HCT116 (cell line): ENCODE results near the gene TMA7. TPM values are rescaled to one million over a fixed set of nuclear protein-coding genes. Genes with fewer than 3 reads are reported as not detected.

Experiments
- ATAC-seq: fragments of 200-7000 bp; cut with Tn5 transposase; 2 replicates; pipeline ENCODE4 v1.9.1; 2020; ENCODE audit warnings: mild to moderate bottlenecking, moderate library complexity
- BruUV-seq: library from RNA; stranded (reverse); fragments of 400-500 nt; replicated peaks from 2 replicates; lab custom pipeline; 2021; lab: Mats Ljungman, UMichigan
- CTCF ChIA-PET: fragments of 300-600 bp; sonication (Branson Sonifier 250); formaldehyde crosslinking; loops from one replicate; lab custom pipeline; 2021; ENCODE audit warnings: antibody characterized with exemption; lab: Charles Lee
- POLR2A ChIA-PET: fragments of 300-600, 350-600 bp; sonication (Branson Sonifier 250); formaldehyde crosslinking; loops from one replicate; lab custom pipeline; 2021; ENCODE audit warnings: antibody characterized with exemption; lab: Charles Lee
- RAD21 ChIA-PET, 2 experiments: fragments of 300-600 bp; sonication (Branson Sonifier 250); formaldehyde crosslinking; loops; one replicate each; lab custom pipeline; 2023; ENCODE audit warnings: low total read pairs in 2 of 2; ENCODE audit not compliant: uncharacterized antibody in 2 of 2, unreplicated experiment in 2 of 2, low non-redundant PET in 1 of 2; lab: Charles Lee
- DNase-seq: peaks from one replicate; pipeline ENCODE4 v3.0.0-alpha.2; 2010; ENCODE audit warnings: low read depth, low spot score
- H2AFZ ChIP-seq: fragments of 200-600 bp; shearing (Covaris generic), sonication (generic); 2 replicates; pipeline ENCODE4 v1.6.1; 2017; ENCODE audit warnings: low read depth, mixed run types, mixed read lengths, antibody characterized with exemption, low read length; ENCODE audit not compliant: poor library complexity, severe bottlenecking
- H3K27ac ChIP-seq: 2 replicates; pipeline ENCODE4 v1.5.1; 2012; ENCODE audit warnings: low read depth, low read length
- H3K27me3 ChIP-seq: fragments of 200-600 bp; sonication (generic); 2 replicates; pipeline ENCODE4 v1.6.1; 2016; ENCODE audit warnings: mixed run types, low read length, mixed read lengths; ENCODE audit not compliant: insufficient read depth
- H3K36me3 ChIP-seq, 2 experiments: fragments of 200-500 bp in 1 of 2; fragments of 200-600 bp in 1 of 2; sonication (Bioruptor generic) in 1 of 2; sonication (generic) in 1 of 2; 2 replicates each; pipeline versions ENCODE4 v1.5.1 to v1.6.1; 2014 to 2016; ENCODE audit warnings: low read length in 2 of 2, inconsistent platforms in 1 of 2, mixed read lengths in 1 of 2, mixed run types in 1 of 2; ENCODE audit not compliant: insufficient read depth in 2 of 2, control insufficient read depth in 1 of 2
- H3K4me1 ChIP-seq, 2 experiments: fragments of 200-600 bp in 1 of 2; sonication (generic) in 1 of 2; 2 replicates each; pipeline versions ENCODE4 v1.5.1 to v1.6.1; 2012 to 2017; ENCODE audit warnings: low read length in 2 of 2, inconsistent platforms in 1 of 2, mild to moderate bottlenecking in 1 of 2, mixed read lengths in 1 of 2, mixed run types in 1 of 2, moderate library complexity in 1 of 2; ENCODE audit not compliant: insufficient read depth in 2 of 2, control insufficient read depth in 1 of 2
- H3K4me2 ChIP-seq: fragments of 200-600 bp; sonication (generic); 2 replicates; pipeline ENCODE4 v1.6.1; 2017; ENCODE audit warnings: mixed run types, low read length, mixed read lengths
- H3K4me3 ChIP-seq, 2 experiments: fragments of 200-600 bp in 1 of 2; sonication (generic) in 1 of 2; replicated peaks in 1 of 2; 2 replicates each; pipeline ENCODE4 v1.5.1; 2011 to 2016; ENCODE audit warnings: low read length in 2 of 2, control low read depth in 1 of 2, low read depth in 1 of 2, mild to moderate bottlenecking in 1 of 2, mixed read lengths in 1 of 2, mixed run types in 1 of 2
- H3K79me2 ChIP-seq: fragments of 200-600 bp; sonication (generic); 2 replicates; pipeline ENCODE4 v1.6.1; 2017; ENCODE audit warnings: mild to moderate bottlenecking, mixed run types, low read length, moderate library complexity, mixed read lengths; ENCODE audit not compliant: insufficient read depth
- H3K9ac ChIP-seq: fragments of 200-600 bp; sonication (generic); 2 replicates; pipeline ENCODE4 v1.6.1; 2016; ENCODE audit warnings: low read length, mixed read lengths
- H3K9me2 ChIP-seq: fragments of 200-600 bp; sonication (generic), shearing (Covaris generic); 2 replicates; pipeline ENCODE4 v1.6.1; 2017; ENCODE audit warnings: mixed run types, mild to moderate bottlenecking, moderate library complexity; ENCODE audit not compliant: insufficient read depth
- H3K9me3 ChIP-seq, 2 experiments: fragments of 200-500 bp in 1 of 2; fragments of 200-600 bp in 1 of 2; sonication (Bioruptor generic) in 1 of 2; sonication (generic) in 1 of 2; 2 replicates each; pipeline ENCODE4 v1.6.1; 2014 to 2017; ENCODE audit warnings: low read length in 2 of 2, mixed read lengths in 2 of 2, inconsistent platforms in 1 of 2, low read depth in 1 of 2, mild to moderate bottlenecking in 1 of 2, mixed run types in 1 of 2, moderate library complexity in 1 of 2; ENCODE audit not compliant: control insufficient read depth in 1 of 2, insufficient read depth in 1 of 2
- H4K20me1 ChIP-seq: fragments of 200-600 bp; sonication (generic), shearing (Covaris generic); 2 replicates; pipeline ENCODE4 v1.6.1; 2017; ENCODE audit warnings: mixed run types, mild to moderate bottlenecking, moderate library complexity; ENCODE audit not compliant: insufficient read depth
- CBX3 ChIP-seq: IDR thresholded peaks from 2 replicates; pipeline ENCODE4 v1.6.1; 2012; ENCODE audit warnings: low read depth
- CEBPB ChIP-seq: IDR thresholded peaks from 2 replicates; pipeline ENCODE4 v1.6.1; 2012; ENCODE audit warnings: low read depth
- CTCF ChIP-seq, 3 experiments: fragments of 200-600 bp in 1 of 3; sonication (generic) in 1 of 3; IDR thresholded peaks in 2 of 3; conservative IDR thresholded peaks in 1 of 3; 2 replicates each; pipeline ENCODE4 v1.5.1; 2012 to 2017; ENCODE audit warnings: low read depth in 2 of 3, low read length in 2 of 3, antibody characterized with exemption in 1 of 3, borderline replicate concordance in 1 of 3, control low read depth in 1 of 3, mild to moderate bottlenecking in 1 of 3, mixed read lengths in 1 of 3, mixed run types in 1 of 3, moderate library complexity in 1 of 3; ENCODE audit not compliant: insufficient read depth in 1 of 3
- ELF1 ChIP-seq: IDR thresholded peaks from 2 replicates; pipeline ENCODE4 v1.6.1; 2012; ENCODE audit warnings: low read depth, borderline replicate concordance
- EZH2 ChIP-seq: fragments of 200-600 bp; sonication (generic); IDR thresholded peaks from 2 replicates; pipeline ENCODE4 v1.6.1; 2017; ENCODE audit warnings: antibody characterized with exemption, mixed run types
- FOSL1 ChIP-seq: IDR thresholded peaks from 2 replicates; pipeline ENCODE4 v1.6.1; 2012; ENCODE audit warnings: low read depth
- JUND ChIP-seq: IDR thresholded peaks from 2 replicates; pipeline ENCODE4 v1.6.1; 2012
- POLR2A ChIP-seq: IDR thresholded peaks from 2 replicates; pipeline ENCODE4 v1.7.0; 2011; ENCODE audit warnings: borderline replicate concordance; ENCODE audit not compliant: insufficient read depth, insufficient read length; ENCODE audit errors: extremely low read depth
- REST ChIP-seq: IDR thresholded peaks from 2 replicates; pipeline ENCODE4 v1.6.1; 2012; ENCODE audit warnings: low read depth
- SIN3A ChIP-seq: IDR thresholded peaks from 2 replicates; pipeline ENCODE4 v1.6.1; 2012; ENCODE audit warnings: low read depth
- TCF7L2 ChIP-seq: IDR thresholded peaks from 2 replicates; pipeline ENCODE4 v1.7.0; 2011; ENCODE audit warnings: borderline replicate concordance, inconsistent platforms; ENCODE audit not compliant: insufficient read depth, insufficient read length; ENCODE audit errors: extremely low read depth
- ZBTB33 ChIP-seq: IDR thresholded peaks from 2 replicates; pipeline ENCODE4 v1.6.1; 2011; ENCODE audit warnings: mild to moderate bottlenecking, low read length, moderate library complexity; ENCODE audit not compliant: insufficient replicate concordance; ENCODE audit errors: extremely low read depth
- ZFX ChIP-seq: fragments of 450-650 bp; IDR thresholded peaks from 2 replicates; pipeline ENCODE4 v1.6.1; 2017
- ZNF274 ChIP-seq: fragments of 200-500 bp; sonication (Bioruptor generic); IDR thresholded peaks from 2 replicates; pipeline ENCODE4 v1.6.1; 2014; ENCODE audit warnings: mild to moderate bottlenecking, low read depth, low read length, inconsistent platforms
- intact Hi-C: fragments of 100-400 bp; cut with micrococcal nuclease; formaldehyde crosslinking; loops from 2 replicates; pipeline ENCODE4 v1.10.0; 2022
- total RNA-seq: library from RNA; stranded (reverse); gene quantifications from one replicate; pipeline ENCODE4 v1.2.1, GENCODE V29; 2021; ENCODE audit not compliant: unreplicated experiment

TMA7 gene
- total RNA-seq, 1 experiment from 2014 or later: 334 TPM

GRCh38 chr3:48397767-48398681 lies 42.0 kb upstream of the TMA7 start:
- no peak for TF ChIP-seq ZBTB33
- TF ChIP-seq REST: no peak
- TF ChIP-seq CBX3: no peak
- no peak for TF ChIP-seq ZFX
- no peak for TF ChIP-seq ELF1
- TF ChIP-seq ZNF274: no peak
- no peak for TF ChIP-seq FOSL1
- no peak for TF ChIP-seq EZH2
- no peak for TF ChIP-seq POLR2A
- no peak for TF ChIP-seq SIN3A
- TF ChIP-seq JUND: no peak
- TF ChIP-seq TCF7L2: no peak
- no peak for TF ChIP-seq CTCF (IDR thresholded peaks at IDR 0.05 in 2 of 3, conservative IDR thresholded peaks at IDR 0.05 in 1 of 3; ENCODE audit: borderline replicate concordance in 1 of 3, insufficient read depth in 1 of 3, low read depth in 2 of 3, low read length in 2 of 3)
- no peak for TF ChIP-seq CEBPB
- ATAC-seq: no peak

More at GRCh38 chr3:48397767-48398681, 42.0 kb upstream of the TMA7 start:
- H3K36me3 ChIP-seq: no peaks in the 10 kb centered on the region
- H3K79me2 ChIP-seq: no peaks in the 10 kb centered on the region
- H3K27ac ChIP-seq: no peak overlapping the region
- no TSS peak for BruUV-seq
- no peak overlapping the region for H3K4me3 ChIP-seq
- no peak overlapping the region for H3K4me2 ChIP-seq
- no peak overlapping the region for H3K9ac ChIP-seq
- H3K9me2 ChIP-seq: no peaks in the 10 kb centered on the region
- POLR2A ChIA-PET: no interaction called here
- no peaks in the 10 kb centered on the region for H4K20me1 ChIP-seq
- H3K9me3 ChIP-seq: no peaks in the 10 kb centered on the region
- H3K4me1 ChIP-seq: peaks cover 14 to 26% of the 10 kb centered on the region in 2 experiments
- H3K27me3 ChIP-seq: no peaks in the 10 kb centered on the region
- no peak for DNase-seq
- no peak overlapping the region for H2AFZ ChIP-seq
- RAD21 ChIA-PET: no interaction called here
- CTCF ChIA-PET: interaction anchor here (1.5 to 8.0 kb wide), 2 partner anchors 37 to 38 kb away, joined by 5 to 386 read pairs; no protein-coding TSS in a partner anchor
- intact Hi-C loops: no loop called here
